Measurements from ENCODE around the gene COL21A1. TPM values are rescaled to one million over a fixed set of nuclear protein-coding genes. Genes with fewer than 3 reads are reported as not detected.

The COL21A1 gene
- total RNA-seq, 4 donors from 2014 or later = 1.3 to 2.1 (median 1.6) TPM

DNA sequence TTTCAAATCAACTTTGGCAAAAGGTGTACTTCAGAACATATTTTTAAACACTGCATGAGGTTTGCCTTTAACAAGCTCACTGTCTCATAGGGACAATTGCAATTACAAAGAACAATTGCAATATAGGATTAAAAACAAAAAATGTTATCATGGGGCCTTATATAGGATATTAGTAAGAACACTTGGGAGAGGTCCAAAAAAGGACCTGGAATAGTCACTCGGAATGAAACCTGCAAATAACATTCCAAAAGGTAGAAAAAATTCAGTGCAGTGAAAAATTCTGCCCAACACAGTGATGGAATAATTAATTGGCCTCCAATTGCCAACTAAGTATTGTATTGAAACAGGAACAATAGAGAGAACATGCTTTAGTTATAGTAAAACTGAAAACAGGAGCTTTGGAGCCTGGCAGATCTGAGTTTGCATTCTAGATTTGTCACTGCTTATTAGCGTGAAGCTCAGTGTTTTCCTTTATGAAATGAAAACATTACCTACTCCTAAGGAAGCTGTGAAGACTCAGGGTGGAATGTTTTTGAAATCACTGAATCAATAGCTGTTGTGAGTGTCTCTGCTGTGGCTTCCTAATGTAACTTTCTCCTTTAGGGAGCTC lies 199.3 kb downstream of the COL21A1 start:
- no peaks in the 10 kb centered on the region for H3K27me3 ChIP-seq
- no peaks in the 10 kb centered on the region for H3K4me1 ChIP-seq
- intact Hi-C loops (cut with DNase I) = no loop called here
- H3K9me3 ChIP-seq = no peaks in the 10 kb centered on the region
- H3K4me3 ChIP-seq = no peak overlapping the region
- 65 to 78% methylated on average over 2 of the region's 2 CpGs for WGBS, 2 donors
- no peaks in the 10 kb centered on the region for H3K36me3 ChIP-seq
- DNase-seq = no peak
- TF ChIP-seq, protein P1, sequence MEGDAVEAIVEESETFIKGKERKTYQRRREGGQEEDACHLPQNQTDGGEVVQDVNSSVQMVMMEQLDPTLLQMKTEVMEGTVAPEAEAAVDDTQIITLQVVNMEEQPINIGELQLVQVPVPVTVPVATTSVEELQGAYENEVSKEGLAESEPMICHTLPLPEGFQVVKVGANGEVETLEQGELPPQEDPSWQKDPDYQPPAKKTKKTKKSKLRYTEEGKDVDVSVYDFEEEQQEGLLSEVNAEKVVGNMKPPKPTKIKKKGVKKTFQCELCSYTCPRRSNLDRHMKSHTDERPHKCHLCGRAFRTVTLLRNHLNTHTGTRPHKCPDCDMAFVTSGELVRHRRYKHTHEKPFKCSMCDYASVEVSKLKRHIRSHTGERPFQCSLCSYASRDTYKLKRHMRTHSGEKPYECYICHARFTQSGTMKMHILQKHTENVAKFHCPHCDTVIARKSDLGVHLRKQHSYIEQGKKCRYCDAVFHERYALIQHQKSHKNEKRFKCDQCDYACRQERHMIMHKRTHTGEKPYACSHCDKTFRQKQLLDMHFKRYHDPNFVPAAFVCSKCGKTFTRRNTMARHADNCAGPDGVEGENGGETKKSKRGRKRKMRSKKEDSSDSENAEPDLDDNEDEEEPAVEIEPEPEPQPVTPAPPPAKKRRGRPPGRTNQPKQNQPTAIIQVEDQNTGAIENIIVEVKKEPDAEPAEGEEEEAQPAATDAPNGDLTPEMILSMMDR (IDR thresholded peaks at IDR 0.05) = no peak
- TF ChIP-seq POLR2A (IDR thresholded peaks at IDR 0.05) = no peak
- no peak overlapping the region for H3K27ac ChIP-seq

DNA sequence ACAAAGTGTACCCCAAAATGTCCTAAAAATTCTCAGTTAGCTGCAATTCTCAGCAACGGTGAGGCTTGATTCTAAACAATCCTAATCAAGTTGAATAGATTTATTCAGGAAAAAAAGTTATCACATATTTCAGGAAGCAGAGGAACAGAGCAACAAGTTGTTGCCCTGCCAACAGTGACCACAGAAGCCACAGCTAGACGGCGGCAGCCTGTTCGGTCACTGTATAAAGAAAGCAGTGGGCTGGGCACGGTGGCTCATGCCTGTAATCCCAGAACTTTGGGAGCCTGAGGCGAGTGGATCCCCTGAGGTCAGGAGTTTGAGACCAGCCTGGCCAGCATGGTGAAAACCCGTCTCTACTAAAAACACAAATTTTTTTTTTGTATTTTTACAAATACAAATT lies 200.8 kb downstream of the COL21A1 start:
- Histone ChIP-seq H3K36me3 (no peaks in the 10 kb centered on the region), H3K27me3 (no peaks in the 10 kb centered on the region), H3K9me3 (no peaks in the 10 kb centered on the region), H3K4me1 (no peaks in the 10 kb centered on the region), H3K4me3 (no peak overlapping the region), H3K27ac (no peak overlapping the region)
- no peak for DNase-seq
- TF ChIP-seq, protein P1 (IDR thresholded peaks at IDR 0.05) = no peak
- TF ChIP-seq POLR2A (IDR thresholded peaks at IDR 0.05) = no peak
- 49% methylated on average over 7 of the region's 7 CpGs for WGBS, 2 donors
- intact Hi-C loops (cut with DNase I) = no loop called here

DNA sequence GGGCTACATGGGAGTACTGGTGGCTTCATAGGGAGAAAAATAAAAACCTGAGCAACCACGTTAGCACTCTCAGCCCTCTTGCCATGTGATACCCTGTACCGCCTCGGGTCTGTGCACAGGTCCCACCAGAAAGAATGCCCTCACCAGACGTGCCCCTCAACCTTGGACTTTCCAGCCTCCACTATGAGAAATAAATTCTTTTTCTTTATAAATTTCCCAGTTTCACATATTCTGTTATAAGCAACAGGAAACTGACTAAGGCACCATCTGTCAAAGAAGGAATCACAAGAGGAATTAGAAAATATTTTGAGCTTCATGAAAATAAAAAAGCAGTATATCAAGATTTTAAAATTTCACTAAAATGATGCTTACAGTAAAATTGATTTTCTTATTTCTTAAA lies 203.6 kb downstream of the COL21A1 start:
- H3K27ac ChIP-seq = no peak overlapping the region
- no peak overlapping the region for H3K4me3 ChIP-seq
- TF ChIP-seq, protein P1 (IDR thresholded peaks at IDR 0.05) = no peak
- TF ChIP-seq POLR2A (IDR thresholded peaks at IDR 0.05) = no peak
- 81 to 85% methylated on average over 4 of the region's 4 CpGs for WGBS, 2 donors
- intact Hi-C loops (cut with DNase I) = no loop called here
- DNase-seq = no peak
- H3K36me3 ChIP-seq = no peaks in the 10 kb centered on the region
- H3K27me3 ChIP-seq = no peaks in the 10 kb centered on the region
- no peaks in the 10 kb centered on the region for H3K4me1 ChIP-seq
- H3K9me3 ChIP-seq = no peaks in the 10 kb centered on the region

DNA sequence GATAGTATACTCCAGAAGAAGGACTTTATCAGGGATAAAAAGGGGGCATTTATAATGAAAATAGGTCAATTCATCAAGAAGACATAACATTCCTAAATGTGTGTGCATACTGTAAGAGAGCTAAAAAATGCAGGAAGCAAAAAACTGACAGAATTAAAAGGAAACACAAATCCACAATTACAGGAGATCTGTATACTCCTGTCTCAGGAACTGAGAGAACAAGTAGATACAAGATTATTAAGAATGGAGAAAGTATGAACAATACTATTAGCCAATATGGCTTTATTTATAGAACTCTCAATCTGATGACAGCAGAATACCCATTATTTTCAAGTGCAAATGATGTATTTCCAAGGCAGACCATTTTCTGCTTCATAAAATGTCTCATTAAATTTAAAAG lies 204.3 kb downstream of the COL21A1 start:
- no peaks in the 10 kb centered on the region for H3K4me1 ChIP-seq
- H3K27me3 ChIP-seq = no peaks in the 10 kb centered on the region
- H3K4me3 ChIP-seq = no peak overlapping the region
- no peak overlapping the region for H3K27ac ChIP-seq
- no peak for DNase-seq
- intact Hi-C loops (cut with DNase I) = no loop called here
- TF ChIP-seq, protein P1 (IDR thresholded peaks at IDR 0.05) = no peak
- no peak for TF ChIP-seq POLR2A (IDR thresholded peaks at IDR 0.05)
- no peaks in the 10 kb centered on the region for H3K36me3 ChIP-seq
- H3K9me3 ChIP-seq = no peaks in the 10 kb centered on the region

DNA sequence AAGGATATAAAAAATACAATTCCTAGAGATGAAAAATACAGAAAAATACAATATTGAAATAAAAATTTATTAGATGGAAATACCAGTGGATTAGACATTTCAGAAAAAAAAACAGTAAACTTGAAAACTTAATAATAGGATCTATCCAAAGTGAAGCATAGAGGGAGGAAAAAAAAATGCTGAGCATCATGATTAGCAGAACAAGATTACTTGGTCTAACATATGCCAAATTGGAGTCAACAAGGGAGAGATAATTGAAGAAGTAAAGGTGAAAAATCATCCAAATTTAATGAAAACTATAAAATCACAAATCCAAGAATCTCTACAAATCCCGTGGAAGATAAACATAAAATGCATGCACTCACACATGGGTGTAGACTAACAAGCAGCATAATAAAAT lies 205.8 kb downstream of the COL21A1 start:
- TF ChIP-seq, protein P1 (IDR thresholded peaks at IDR 0.05) = no peak
- no peak for TF ChIP-seq POLR2A (IDR thresholded peaks at IDR 0.05)
- DNase-seq = no peak
- intact Hi-C loops (cut with DNase I) = no loop called here
- H3K36me3 ChIP-seq = no peaks in the 10 kb centered on the region
- no peak overlapping the region for H3K4me3 ChIP-seq
- no peak overlapping the region for H3K27ac ChIP-seq
- no peaks in the 10 kb centered on the region for H3K4me1 ChIP-seq
- H3K9me3 ChIP-seq = no peaks in the 10 kb centered on the region
- H3K27me3 ChIP-seq = no peaks in the 10 kb centered on the region
- WGBS, 2 donors = 86 to 89% methylated on average over 1 of the region's 1 CpG
